NCI-H146 treated with DMSO at 0.1 percent for 48 hours (cell line): ENCODE data around the gene GABRB2.

Experiments
- DNase-seq: peaks from one replicate; lab custom pipeline; 2025; ENCODE audit not compliant: unreplicated experiment; lab: John Stamatoyannopoulos, UW

Gene GABRB2

DNA sequence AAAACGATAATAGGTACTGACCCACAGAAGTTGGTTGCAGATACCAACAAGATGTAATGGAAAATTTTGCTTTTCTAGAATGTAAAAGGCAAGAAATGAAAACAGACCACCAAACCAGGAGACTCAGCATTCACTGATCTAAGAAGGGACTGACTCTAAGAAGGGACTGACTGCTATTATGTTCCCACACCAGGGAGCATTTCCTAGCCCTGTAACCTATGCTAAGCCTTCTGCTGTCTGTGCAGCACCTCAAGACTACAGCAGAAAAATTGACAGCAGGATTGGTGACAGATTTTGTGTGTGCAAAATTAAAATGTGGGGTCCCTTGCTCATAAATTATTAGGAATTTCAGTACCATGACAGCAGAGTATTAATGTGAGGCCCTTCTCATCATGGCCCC, 154.8 kb downstream of the GABRB2 start:
- no peak for DNase-seq

GRCh38 chr5:161391016-161391415, 155.5 kb downstream of the GABRB2 start:
- no peak for DNase-seq

DNA sequence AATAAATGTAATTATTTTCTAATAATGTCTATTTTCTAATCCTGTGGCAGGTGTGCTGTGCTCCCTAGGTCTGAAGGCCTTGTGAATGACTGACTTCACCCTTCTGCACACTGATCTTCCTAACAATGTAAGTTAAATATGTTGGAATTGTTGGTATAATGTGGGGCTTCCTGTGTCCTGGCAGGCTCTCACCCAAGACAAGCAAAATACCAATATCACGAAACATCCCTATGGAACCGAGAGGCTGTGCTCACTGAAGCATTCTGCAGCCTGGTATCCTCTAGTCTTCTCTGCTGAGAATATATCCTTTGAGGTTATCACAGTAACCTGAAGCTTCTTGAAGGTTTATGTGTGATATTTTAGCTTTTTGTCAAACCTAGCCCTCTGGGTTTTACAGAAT, 159.4 kb downstream of the GABRB2 start:
- no peak for DNase-seq

DNA sequence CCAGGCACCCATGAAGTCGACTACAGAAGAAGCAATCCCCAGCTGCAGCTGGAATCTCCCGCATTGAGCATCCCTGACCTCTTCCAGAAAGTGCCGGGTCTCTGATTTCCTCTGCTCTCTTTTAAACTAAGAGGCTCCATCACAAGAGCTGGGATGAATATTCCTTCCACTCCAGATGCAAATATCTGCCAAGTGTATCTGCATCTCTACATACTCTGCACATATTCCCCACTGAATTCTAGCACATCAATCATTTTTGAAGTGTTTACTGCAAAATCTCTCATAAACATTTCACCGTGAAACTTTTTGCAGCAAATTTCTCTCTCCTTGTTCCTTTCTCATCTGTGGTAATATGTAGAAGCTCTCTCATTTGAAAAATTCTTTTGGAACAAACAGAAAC, 161.5 kb downstream of the GABRB2 start:
- DNase-seq, result no peak

DNA sequence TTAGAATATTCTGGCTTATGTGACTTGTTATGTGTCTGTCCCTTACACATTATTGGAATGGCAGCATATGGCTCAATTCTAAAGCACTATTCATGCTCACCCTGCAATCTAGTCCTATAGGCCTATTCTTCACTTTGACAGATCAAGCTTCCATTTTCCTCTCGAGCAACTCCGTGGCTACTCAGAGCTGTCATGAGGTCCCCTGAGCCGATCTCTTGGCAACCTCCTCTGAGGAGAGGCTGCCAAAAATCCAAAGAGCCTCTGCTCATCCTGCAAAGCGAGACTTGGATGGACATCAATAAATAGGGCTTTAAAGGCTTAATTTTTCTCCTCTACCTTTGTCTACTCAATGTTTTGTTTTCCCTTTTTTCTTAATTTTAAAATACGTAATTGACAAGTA, 163.8 kb downstream of the GABRB2 start:
- DNase-seq, result no peak

DNA sequence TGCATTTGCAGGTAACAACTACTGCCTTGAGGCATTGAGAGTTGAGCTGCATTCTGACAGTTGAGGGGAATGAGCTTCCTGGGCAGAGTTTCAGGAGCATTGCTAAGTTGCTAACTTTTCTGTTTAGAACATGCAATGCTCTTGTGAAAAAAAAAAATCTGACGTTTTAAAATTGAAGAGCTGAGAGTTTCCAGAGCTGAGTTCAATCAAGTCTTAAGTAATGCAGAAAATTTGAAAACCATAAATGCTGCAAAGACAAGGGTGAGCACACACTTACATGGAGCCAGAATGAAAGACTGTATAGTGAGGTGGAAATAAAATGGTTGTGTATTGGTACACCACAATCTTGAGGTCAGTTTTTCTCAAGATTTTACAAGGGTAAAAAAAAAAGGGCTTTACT, 166.0 kb downstream of the GABRB2 start:
- no peak for DNase-seq

DNA sequence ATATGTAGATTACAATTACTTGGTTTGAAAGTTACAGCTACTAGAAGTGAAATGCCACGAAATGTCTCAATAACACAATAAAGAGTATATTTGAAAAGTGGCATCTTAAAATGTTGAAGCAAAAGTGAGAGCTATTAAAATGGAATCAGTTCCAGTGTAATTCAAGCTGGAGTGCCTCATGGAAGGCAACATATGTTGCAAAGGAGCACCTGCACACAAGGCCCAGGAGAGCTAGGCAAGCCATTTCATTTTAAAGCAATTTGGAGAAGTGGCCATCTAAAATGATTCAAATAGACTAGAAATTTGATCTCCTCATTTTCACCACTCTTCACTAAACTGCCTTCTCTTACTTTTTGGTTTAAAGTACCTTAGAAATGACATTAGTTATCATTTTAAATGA, 167.8 kb downstream of the GABRB2 start:
- no peak for DNase-seq

DNA sequence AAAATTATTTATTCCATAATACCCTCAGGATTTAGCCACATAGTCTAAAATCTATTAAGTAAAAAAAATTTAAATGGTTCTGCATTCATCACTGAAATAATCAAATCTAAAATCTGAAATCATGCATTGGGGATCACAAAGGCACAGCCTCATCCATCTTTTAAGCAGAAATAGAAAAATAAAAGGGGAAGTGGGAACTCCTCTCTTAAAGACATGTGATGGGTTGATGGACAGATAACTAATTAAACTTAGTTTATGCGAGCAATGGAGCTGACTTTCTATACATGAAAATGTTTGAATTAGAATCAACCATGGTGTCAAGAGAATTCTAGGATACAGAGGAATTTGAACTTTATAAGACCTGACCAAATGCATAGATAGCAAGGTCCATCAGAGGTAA, 170.5 kb downstream of the GABRB2 start:
- DNase-seq, result no peak

DNA sequence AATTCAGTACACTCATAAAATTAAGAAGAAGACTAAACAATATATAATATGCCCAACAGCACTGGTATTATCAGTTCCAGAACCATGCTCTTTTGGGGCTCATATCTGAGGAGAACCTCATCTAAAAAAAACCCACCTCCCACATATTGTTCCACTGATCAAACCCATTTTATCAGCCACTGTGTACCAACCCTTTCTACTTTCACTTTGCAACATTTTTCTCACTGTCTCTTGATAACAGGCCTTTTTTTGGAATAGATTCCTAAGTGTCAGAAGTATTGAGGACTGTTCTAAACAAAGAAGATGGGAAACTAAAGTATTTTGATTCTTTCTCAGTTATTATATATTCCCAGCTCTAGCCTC, 173.2 kb downstream of the GABRB2 start:
- DNase-seq, result no peak

GRCh38 chr5:161372682-161373344, 173.7 kb downstream of the GABRB2 start:
- no peak for DNase-seq

DNA sequence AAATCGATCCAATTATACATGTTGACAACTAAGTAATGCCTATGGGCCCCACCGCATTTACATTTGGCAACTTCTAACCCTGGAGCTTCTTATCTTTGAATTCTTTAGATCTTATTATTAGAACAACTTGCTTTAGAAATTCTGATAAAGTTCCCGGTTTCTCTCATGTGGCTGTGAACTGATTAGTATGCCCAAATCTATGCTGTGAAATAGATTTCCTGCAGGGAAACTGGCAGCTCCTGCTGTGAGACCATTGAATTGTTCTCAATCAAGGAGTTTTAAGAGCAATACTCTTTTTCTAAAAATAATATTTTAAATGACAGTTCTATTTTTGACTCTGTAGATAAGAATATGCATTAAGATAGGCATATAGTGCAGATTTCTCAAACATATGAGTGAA, 177.5 kb downstream of the GABRB2 start:
- no peak for DNase-seq

DNA sequence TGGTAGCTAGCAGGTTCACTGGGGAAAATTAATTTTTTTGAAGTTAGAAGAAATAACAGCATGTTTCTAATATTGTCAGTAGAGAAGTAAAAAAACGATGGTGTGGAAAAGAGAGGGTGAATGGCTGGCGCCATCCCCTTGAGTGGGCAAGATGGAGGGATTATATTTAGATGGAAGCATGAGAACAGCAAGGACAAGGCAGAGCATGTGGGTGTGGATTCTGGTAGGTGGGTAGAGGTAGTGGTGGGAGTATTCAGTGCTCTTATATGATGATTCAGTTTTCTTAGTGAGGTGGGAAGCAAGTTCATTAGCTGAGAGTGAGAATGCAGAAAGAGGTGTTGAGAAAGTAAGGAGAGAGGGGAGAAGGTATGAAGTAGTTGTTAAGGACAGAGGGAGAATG, 188.1 kb downstream of the GABRB2 start:
- DNase-seq, result no peak

DNA sequence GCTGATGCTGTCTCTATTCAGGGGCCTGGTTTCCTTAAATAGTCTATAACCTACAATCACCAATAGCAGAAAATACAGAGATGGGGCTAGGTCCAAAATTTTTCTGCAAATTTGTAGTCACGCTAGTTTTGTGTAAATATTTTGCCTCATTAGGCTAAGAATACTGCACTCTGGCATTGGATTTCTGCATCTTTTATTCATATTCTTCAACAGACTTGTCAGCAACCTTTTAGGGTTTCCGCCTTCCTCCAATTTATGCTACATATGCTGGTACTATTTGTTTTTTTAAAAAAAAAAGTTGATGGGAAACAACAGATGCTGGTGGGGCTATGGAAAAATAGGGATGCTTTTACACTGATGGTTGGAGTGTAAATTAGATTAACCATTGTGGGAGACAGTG, 202.3 kb downstream of the GABRB2 start:
- no peak for DNase-seq

DNA sequence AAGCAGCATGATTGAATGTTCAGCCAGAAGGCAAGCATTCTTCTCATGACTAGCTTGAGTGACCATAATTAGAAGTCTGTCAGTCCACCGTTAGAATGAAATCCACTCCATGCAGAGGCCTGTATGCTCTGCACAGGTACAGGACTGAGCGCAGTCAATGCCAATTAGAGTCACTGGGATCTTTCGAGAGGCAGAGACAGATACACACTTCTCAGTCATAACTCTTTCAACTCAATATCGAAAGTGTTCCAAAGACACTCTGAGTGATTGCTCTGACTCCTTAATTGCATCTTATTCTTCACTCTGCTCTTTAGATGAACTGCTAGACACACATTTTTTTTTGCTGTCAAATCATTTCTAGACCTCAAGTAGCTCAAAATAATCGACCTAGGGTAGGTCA, 203.6 kb downstream of the GABRB2 start:
- DNase-seq, result no peak

- no peak for DNase-seq
Observed at GRCh38 chr5:161340012-161340411, 206.5 kb downstream of the GABRB2 start.

DNA sequence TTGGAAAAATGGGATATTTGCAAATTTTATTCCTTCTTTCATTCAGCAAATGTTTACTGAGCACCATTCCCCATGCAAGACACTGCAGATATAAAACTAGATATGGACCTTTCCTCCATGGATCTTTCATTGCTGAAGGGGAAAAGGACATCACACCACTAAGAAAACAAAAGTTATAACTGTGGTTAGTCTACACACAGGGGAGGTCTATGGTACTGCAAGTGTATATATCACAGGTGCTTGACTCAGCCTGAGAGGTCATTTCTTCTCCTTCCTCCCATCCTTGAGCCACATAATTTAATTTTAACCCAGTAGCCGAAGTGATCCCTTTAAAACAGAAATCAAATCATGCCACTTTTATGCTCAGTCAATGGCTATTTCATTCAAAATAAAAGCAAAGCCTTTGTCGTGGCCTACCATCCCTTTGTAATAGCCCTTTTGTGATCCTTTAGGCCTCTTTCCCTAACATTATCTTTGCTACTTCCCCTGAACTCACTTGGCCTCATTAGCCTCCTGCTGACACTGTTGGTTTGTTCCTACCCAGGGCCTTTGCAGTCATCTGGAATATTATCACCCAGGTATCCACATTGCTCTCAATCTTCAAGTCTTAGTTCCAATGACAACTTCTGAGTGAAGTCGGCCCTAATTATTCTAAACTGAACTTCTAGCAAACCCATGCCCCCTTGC, 213.2 kb downstream of the GABRB2 start:
- no peak for DNase-seq

DNA sequence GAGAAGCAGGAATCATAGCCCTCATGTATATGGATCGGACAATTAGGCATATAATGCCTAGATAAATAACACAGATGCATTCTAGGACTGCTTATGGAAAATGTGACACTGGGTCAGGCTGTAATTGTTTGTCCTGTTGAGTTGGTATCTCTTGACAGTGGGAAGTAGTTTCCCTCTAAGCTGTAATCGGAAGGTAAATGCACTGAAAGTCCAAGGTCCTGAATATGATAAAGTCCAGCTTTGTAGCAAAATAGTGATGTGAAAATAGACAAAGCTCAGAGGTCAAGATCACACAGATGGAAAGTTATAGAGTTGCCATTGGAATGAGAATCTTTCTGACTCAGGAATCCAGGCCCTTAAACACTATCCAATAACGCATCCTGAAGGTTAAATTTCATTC, 214.2 kb downstream of the GABRB2 start:
- no peak for DNase-seq

GRCh38 chr5:161314033-161314432, 232.5 kb downstream of the GABRB2 start:
- no peak for DNase-seq

- no peak for DNase-seq
Observed at GRCh38 chr5:161312882-161313281, 233.6 kb downstream of the GABRB2 start.

DNA sequence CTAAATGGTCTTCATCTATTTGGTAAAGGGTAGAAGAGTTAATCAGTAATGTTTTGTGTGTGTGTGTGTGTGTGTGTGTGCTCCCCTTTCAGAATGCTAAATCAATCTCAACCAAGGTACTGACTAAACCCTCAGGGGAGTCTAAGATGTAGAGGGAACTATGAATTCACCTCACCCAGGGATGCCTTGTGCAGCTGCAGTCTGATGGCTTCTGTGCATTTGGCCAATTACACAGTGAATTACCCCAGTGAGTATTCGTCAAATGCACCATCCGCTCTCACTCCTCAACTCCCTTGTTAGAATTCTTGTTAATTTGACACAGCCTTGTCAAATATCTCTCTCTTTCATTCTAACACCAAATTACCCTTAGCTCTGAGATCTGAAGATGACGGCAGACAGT, 234.6 kb downstream of the GABRB2 start:
- no peak for DNase-seq

- no peak for DNase-seq
Observed at GRCh38 chr5:161311146-161311708, 235.3 kb downstream of the GABRB2 start.

GRCh38 chr5:161306351-161306995, 240.1 kb downstream of the GABRB2 start:
- DNase-seq, result no peak
